Panc1 (cell line): ENCODE measurements around the gene NPAS2. TPM values are rescaled to one million over a fixed set of nuclear protein-coding genes. Genes with fewer than 3 reads are reported as not detected.

Experiments
- ATAC-seq: fragments of 200-7000 bp; cut with Tn5 transposase; 2 replicates; pipeline ENCODE4 v1.9.1; 2020; ENCODE audit warnings: mild to moderate bottlenecking, moderate library complexity
- BruUV-seq: library from RNA; stranded (reverse); fragments of 400-500 nt; replicated peaks from 2 replicates; lab custom pipeline; 2021; lab: Mats Ljungman, UMichigan
- CTCF ChIA-PET: fragments of 300-600 bp; sonication (Branson Sonifier 250); formaldehyde crosslinking; loops from one replicate; lab custom pipeline; 2022; ENCODE audit warnings: antibody characterized with exemption; lab: Charles Lee
- POLR2A ChIA-PET: fragments of 300-600 bp; sonication (Branson Sonifier 250); formaldehyde crosslinking; loops from one replicate; lab custom pipeline; 2022; ENCODE audit warnings: antibody characterized with exemption; lab: Charles Lee
- DNase-seq: peaks from one replicate; pipeline ENCODE4 v3.0.0-alpha.2; 2010; ENCODE audit warnings: low read depth, low spot score
- H3K27ac ChIP-seq: 2 replicates; pipeline ENCODE4 v1.5.1; 2011; ENCODE audit warnings: mild to moderate bottlenecking, low read length, inconsistent platforms
- H3K27me3 ChIP-seq: fragments of 200-500 bp; sonication (Bioruptor generic); 2 replicates; pipeline ENCODE4 v1.6.0; 2014; ENCODE audit warnings: low read length, inconsistent platforms; ENCODE audit not compliant: control insufficient read depth, insufficient read depth
- H3K36me3 ChIP-seq: fragments of 200-500 bp; sonication (Bioruptor generic); 2 replicates; pipeline ENCODE4 v1.5.1; 2014; ENCODE audit warnings: inconsistent platforms, mild to moderate bottlenecking, low read length, moderate library complexity; ENCODE audit not compliant: control insufficient read depth, insufficient read depth
- H3K4me1 ChIP-seq: 2 replicates; pipeline ENCODE4 v1.5.1; 2011; ENCODE audit warnings: inconsistent platforms, mild to moderate bottlenecking, low read length, moderate library complexity; ENCODE audit not compliant: control insufficient read depth, insufficient read depth
- H3K4me3 ChIP-seq, 2 experiments: 2 replicates each; pipeline ENCODE4 v1.5.1; 2011 to 2012; ENCODE audit warnings: low read depth in 2 of 2, low read length in 2 of 2, mild to moderate bottlenecking in 2 of 2, inconsistent platforms in 1 of 2, moderate library complexity in 1 of 2
- H3K9me3 ChIP-seq: fragments of 200-500 bp; sonication (Bioruptor generic); 2 replicates; pipeline ENCODE4 v1.5.1; 2014; ENCODE audit warnings: low read depth, mild to moderate bottlenecking, inconsistent platforms, low read length, moderate library complexity; ENCODE audit not compliant: control insufficient read depth, insufficient read depth
- POLR2AphosphoS5 ChIP-seq: IDR thresholded peaks from 2 replicates; pipeline ENCODE4 v1.6.1; 2012; ENCODE audit warnings: mild to moderate bottlenecking, low read depth, low read length, moderate library complexity
- SIN3A ChIP-seq: IDR thresholded peaks from 2 replicates; pipeline ENCODE4 v1.6.1; 2012; ENCODE audit warnings: low read depth, mild to moderate bottlenecking, low read length, moderate library complexity, borderline replicate concordance; ENCODE audit not compliant: insufficient read depth
- TCF7L2 ChIP-seq: IDR thresholded peaks from 2 replicates; pipeline ENCODE4 v1.6.1; 2011; ENCODE audit warnings: mild to moderate bottlenecking, low read depth, low read length, inconsistent platforms
- in situ Hi-C: cut with HindIII; loops from 2 replicates; pipeline ENCODE4 v1.10.0; 2016; ENCODE audit warnings: low sequenced_read_pairs, low pct_unique_long_range_greater_than_20kb
- intact Hi-C: fragments of 100-400 bp; cut with micrococcal nuclease; formaldehyde crosslinking; loops from one replicate; pipeline ENCODE4 v1.10.0; 2022; ENCODE audit not compliant: unreplicated experiment
- total RNA-seq: library from RNA; stranded (reverse); gene quantifications from one replicate; pipeline ENCODE4 v1.2.1, GENCODE V29; 2021; ENCODE audit not compliant: unreplicated experiment
- TF ChIP-seq, protein P1 (sequence below): fragments of 450-650 bp; IDR thresholded peaks from 2 replicates; pipeline ENCODE4 v1.5.1; 2017; ENCODE audit warnings: mild to moderate bottlenecking
- TF ChIP-seq, protein P2 (sequence below), 2 experiments: IDR thresholded peaks; 2 replicates each; pipeline ENCODE4 v1.6.1; 2011 to 2012; ENCODE audit warnings: low read depth in 2 of 2, control low read depth in 1 of 2, low read length in 1 of 2, mild to moderate bottlenecking in 1 of 2, moderate library complexity in 1 of 2; ENCODE audit not compliant: insufficient read depth in 1 of 2

The NPAS2 gene
- total RNA-seq, 1 experiment from 2014 or later = 72.8 TPM

DNA sequence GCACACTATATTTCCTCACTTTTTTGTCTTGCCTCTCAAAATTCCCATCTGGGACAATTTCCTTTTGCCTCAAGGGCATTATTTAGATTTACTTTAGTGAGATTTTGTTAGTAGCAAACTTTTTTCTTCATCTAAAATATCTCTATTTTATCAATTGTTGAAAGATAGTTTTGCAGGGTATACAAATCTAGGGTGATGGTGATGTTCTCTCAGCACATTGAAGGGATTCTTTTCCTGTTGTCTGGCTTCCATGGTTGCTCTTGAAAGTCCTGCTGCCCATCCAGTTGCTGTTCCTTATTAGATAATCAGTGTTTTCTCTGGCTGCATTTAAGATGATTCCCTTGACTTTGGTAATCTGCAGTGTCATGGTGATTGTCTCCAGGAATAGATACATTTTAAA lies 48.1 kb downstream of the NPAS2 start:
- ATAC-seq (no peak), DNase-seq (no peak)
- intact Hi-C loops (no loop called here), in situ Hi-C loops (no loop called here)
- Histone ChIP-seq H3K27me3 (no peaks in the 10 kb centered on the region), H3K4me3 (no peak overlapping the region), H3K9me3 (peaks cover 12% of the 10 kb centered on the region; the same call in 1 of the 2 replicates), H3K36me3 (no peaks in the 10 kb centered on the region; the same call in 1 of the 2 replicates), H3K27ac (no peak overlapping the region), H3K4me1 (peaks cover 30% of the 10 kb centered on the region)
- ChIA-PET POLR2A (no interaction called here), CTCF (no interaction called here)
- BruUV-seq = no TSS peak
- TF ChIP-seq, protein P1, sequence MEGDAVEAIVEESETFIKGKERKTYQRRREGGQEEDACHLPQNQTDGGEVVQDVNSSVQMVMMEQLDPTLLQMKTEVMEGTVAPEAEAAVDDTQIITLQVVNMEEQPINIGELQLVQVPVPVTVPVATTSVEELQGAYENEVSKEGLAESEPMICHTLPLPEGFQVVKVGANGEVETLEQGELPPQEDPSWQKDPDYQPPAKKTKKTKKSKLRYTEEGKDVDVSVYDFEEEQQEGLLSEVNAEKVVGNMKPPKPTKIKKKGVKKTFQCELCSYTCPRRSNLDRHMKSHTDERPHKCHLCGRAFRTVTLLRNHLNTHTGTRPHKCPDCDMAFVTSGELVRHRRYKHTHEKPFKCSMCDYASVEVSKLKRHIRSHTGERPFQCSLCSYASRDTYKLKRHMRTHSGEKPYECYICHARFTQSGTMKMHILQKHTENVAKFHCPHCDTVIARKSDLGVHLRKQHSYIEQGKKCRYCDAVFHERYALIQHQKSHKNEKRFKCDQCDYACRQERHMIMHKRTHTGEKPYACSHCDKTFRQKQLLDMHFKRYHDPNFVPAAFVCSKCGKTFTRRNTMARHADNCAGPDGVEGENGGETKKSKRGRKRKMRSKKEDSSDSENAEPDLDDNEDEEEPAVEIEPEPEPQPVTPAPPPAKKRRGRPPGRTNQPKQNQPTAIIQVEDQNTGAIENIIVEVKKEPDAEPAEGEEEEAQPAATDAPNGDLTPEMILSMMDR = no peak
- no peak for TF ChIP-seq TCF7L2
- TF ChIP-seq POLR2AphosphoS5 = no peak
- no peak for TF ChIP-seq SIN3A
- TF ChIP-seq, protein P2, sequence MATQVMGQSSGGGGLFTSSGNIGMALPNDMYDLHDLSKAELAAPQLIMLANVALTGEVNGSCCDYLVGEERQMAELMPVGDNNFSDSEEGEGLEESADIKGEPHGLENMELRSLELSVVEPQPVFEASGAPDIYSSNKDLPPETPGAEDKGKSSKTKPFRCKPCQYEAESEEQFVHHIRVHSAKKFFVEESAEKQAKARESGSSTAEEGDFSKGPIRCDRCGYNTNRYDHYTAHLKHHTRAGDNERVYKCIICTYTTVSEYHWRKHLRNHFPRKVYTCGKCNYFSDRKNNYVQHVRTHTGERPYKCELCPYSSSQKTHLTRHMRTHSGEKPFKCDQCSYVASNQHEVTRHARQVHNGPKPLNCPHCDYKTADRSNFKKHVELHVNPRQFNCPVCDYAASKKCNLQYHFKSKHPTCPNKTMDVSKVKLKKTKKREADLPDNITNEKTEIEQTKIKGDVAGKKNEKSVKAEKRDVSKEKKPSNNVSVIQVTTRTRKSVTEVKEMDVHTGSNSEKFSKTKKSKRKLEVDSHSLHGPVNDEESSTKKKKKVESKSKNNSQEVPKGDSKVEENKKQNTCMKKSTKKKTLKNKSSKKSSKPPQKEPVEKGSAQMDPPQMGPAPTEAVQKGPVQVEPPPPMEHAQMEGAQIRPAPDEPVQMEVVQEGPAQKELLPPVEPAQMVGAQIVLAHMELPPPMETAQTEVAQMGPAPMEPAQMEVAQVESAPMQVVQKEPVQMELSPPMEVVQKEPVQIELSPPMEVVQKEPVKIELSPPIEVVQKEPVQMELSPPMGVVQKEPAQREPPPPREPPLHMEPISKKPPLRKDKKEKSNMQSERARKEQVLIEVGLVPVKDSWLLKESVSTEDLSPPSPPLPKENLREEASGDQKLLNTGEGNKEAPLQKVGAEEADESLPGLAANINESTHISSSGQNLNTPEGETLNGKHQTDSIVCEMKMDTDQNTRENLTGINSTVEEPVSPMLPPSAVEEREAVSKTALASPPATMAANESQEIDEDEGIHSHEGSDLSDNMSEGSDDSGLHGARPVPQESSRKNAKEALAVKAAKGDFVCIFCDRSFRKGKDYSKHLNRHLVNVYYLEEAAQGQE (IDR thresholded peaks at IDR 0.05; ENCODE audit: insufficient read depth in 1 of 2, low read depth in 2 of 2, low read length in 1 of 2) = no peak

DNA sequence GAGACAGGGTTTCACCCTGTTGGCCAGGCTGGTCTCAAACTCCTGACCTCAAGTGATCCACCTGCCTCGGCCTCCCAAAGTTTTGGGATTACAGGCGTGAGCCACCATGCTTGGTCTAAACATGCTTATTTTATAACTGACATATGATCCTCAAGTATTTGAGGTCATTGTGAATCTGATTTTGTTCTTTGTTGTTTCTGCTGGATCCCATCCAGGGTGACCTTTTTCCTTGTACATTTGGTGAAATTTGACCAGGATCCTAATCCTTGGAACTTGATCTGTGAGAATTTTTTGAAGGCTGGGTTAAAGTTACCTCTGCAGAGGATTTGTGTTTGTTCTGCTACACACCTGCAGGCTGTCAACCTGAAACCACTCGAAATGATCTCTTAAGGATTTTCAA lies 49.2 kb downstream of the NPAS2 start:
- CTCF ChIA-PET = no interaction called here
- Histone ChIP-seq H3K36me3 (no peaks in the 10 kb centered on the region; the same call in 1 of the 2 replicates), H3K27me3 (no peaks in the 10 kb centered on the region), H3K4me1 (peaks cover 26% of the 10 kb centered on the region), H3K27ac (no peak overlapping the region), H3K9me3 (peaks cover 12% of the 10 kb centered on the region; the same call in 1 of the 2 replicates), H3K4me3 (no peak overlapping the region)
- BruUV-seq = no TSS peak
- in situ Hi-C loops (no loop called here), intact Hi-C loops (no loop called here)
- TF ChIP-seq SIN3A = no peak
- TF ChIP-seq, protein P1 = no peak
- no peak for TF ChIP-seq POLR2AphosphoS5
- TF ChIP-seq TCF7L2 = no peak
- TF ChIP-seq, protein P2 (IDR thresholded peaks at IDR 0.05; ENCODE audit: insufficient read depth in 1 of 2, low read depth in 2 of 2, low read length in 1 of 2) = no peak
- ATAC-seq (no peak), DNase-seq (no peak)
- POLR2A ChIA-PET = no interaction called here
